ENCODE data around the gene ALK.

DNA sequence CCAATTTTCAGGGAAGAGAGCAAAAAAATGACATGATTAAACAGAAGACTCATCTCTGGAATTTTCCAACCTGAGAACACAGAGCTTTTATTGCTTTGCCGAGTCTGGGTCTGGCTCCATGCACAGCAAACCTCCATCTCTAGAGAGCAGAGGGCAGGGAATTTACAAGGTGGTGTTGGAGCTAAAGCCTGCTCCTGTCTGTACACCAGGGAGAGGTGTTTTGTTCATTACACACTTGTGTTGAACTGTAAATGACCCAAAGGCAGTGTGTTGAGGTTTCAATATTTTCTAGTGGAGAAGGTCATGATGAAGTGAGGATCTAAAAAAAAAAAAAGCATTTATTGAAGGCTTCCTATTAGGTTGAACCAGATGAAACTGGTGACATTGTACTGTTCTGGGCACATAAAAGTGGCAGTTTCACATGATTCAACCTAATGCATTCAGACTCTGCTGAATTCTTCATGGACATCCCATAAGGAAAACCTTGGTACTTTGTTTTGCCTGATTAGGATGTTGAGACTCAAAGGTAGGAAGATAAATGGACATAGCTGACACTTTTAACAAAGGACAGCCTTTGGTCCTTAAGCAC lies 567.9 kb downstream of the ALK start:
- TF ChIP-seq, protein P1, sequence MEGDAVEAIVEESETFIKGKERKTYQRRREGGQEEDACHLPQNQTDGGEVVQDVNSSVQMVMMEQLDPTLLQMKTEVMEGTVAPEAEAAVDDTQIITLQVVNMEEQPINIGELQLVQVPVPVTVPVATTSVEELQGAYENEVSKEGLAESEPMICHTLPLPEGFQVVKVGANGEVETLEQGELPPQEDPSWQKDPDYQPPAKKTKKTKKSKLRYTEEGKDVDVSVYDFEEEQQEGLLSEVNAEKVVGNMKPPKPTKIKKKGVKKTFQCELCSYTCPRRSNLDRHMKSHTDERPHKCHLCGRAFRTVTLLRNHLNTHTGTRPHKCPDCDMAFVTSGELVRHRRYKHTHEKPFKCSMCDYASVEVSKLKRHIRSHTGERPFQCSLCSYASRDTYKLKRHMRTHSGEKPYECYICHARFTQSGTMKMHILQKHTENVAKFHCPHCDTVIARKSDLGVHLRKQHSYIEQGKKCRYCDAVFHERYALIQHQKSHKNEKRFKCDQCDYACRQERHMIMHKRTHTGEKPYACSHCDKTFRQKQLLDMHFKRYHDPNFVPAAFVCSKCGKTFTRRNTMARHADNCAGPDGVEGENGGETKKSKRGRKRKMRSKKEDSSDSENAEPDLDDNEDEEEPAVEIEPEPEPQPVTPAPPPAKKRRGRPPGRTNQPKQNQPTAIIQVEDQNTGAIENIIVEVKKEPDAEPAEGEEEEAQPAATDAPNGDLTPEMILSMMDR (conservative IDR thresholded peaks at IDR 0.05; ENCODE audit: low read depth, low read length): no peak
- TF ChIP-seq EZH2 (IDR thresholded peaks at IDR 0.05; ENCODE audit: low read length, unreplicated experiment) (no peak), EZH2phosphoT487 (IDR thresholded peaks at IDR 0.05; ENCODE audit: borderline replicate concordance, low read length) (no peak)
